ENCODE data around the gene ZFR. TPM values are rescaled to one million over a fixed set of nuclear protein-coding genes. Genes with fewer than 3 reads are reported as not detected.

ZFR gene
- total RNA-seq, result 49.1 and 50.6 TPM in 2 replicates

GRCh38 chr5:32444431-32445286, at the start of gene ZFR:
Gene ZFR (minus strand): TSS chr5:32444740. CDS start chr5:32444658, 82 bp downstream.

GRCh38 chr5:32312595-32313332, 131.8 kb downstream of the ZFR start, which contains the start of gene MTMR12:
Gene MTMR12 (minus strand): TSS chr5:32312939. CDS start chr5:32312838, 101 bp downstream.

Other genes starting within 250 kb of the ZFR start
- gene MTMR12, start 131.8 kb downstream of the ZFR start, total RNA-seq, result 30.8 and 34.7 TPM in 2 replicates
- 237 and 257 TPM in 2 replicates for gene SUB1, start 140.8 kb upstream of the ZFR start, total RNA-seq